K562 (cell line): ENCODE measurements around the gene SLC8A1. TPM values are rescaled to one million over a fixed set of nuclear protein-coding genes. Genes with fewer than 3 reads are reported as not detected.

Experiments
- ATAC-seq: fragments of 200-7000 bp; cut with Tn5 transposase; 3 replicates; pipeline ENCODE4 v1.9.1; 2020; ENCODE audit warnings: moderate library complexity
- BruUV-seq: library from RNA; stranded (reverse); fragments of 400-500 nt; replicated peaks from 2 replicates; lab custom pipeline; 2021; lab: Mats Ljungman, UMichigan
- CTCF ChIA-PET: fragments of 300-600 bp; formaldehyde crosslinking; extraction: SDS; loops from one replicate; lab custom pipeline; 2021; ENCODE audit warnings: low intra/inter-chr PET ratio; lab: Yijun Ruan, JAX
- POLR2A ChIA-PET: fragments of 300-600, 350-650 bp; sonication (Branson Sonifier 250); formaldehyde crosslinking; extraction: SDS; loops from one replicate; lab custom pipeline; 2021; ENCODE audit warnings: antibody characterized with exemption, inconsistent platforms; lab: Yijun Ruan, JAX
- DNase-seq, 4 experiments: peaks; one replicate each; pipeline versions ENCODE4 v3.0.0 to v3.0.0-alpha.2; 2011 to 2018; ENCODE audit warnings: low spot score in 3 of 4, mixed read lengths in 3 of 4; ENCODE audit errors: extremely low read depth in 1 of 4
- FAIRE-seq: peaks from 2 replicates; lab custom pipeline; 2011; peaks lifted over from hg19 to GRCh38; lab: Jason Lieb, UNC
- H2AFZ ChIP-seq: 2 replicates; pipeline ENCODE4 v1.6.0; 2011; ENCODE audit warnings: low read depth, low read length, control low read depth, inconsistent platforms
- H3K27ac ChIP-seq: fragments of 200-600 bp; 3 replicates; pipeline ENCODE4 v1.8.0; 2011; ENCODE audit warnings: low read depth, mild to moderate bottlenecking, control low read depth, inconsistent platforms, low read length, moderate library complexity, mixed read lengths; ENCODE audit errors: extremely low read depth
- H3K27me3 ChIP-seq, 2 experiments: fragments of 300-600 bp in 1 of 2; 2 replicates in 1 of 2; 3 replicates in 1 of 2; pipeline versions ENCODE4 v1.6.0 to v1.8.0; 2011; ENCODE audit warnings: inconsistent platforms in 2 of 2, low read length in 2 of 2, mild to moderate bottlenecking in 1 of 2, mixed read lengths in 1 of 2, moderate library complexity in 1 of 2; ENCODE audit not compliant: control insufficient read depth in 2 of 2, insufficient read depth in 2 of 2
- H3K36me3 ChIP-seq: fragments of 300-600 bp; 3 replicates; pipeline ENCODE4 v1.8.0; 2011; ENCODE audit warnings: mild to moderate bottlenecking, low read length, inconsistent platforms; ENCODE audit not compliant: control insufficient read depth, insufficient read depth
- H3K4me1 ChIP-seq, 2 experiments: fragments of 200-600 bp in 1 of 2; replicated peaks in 1 of 2; 2 replicates in 1 of 2; 3 replicates in 1 of 2; pipeline versions ENCODE4 v1.5.1 to v1.8.0; 2011; ENCODE audit warnings: inconsistent platforms in 2 of 2, low read length in 2 of 2, mild to moderate bottlenecking in 1 of 2, mixed read lengths in 1 of 2, moderate library complexity in 1 of 2; ENCODE audit not compliant: control insufficient read depth in 2 of 2, insufficient read depth in 2 of 2
- H3K4me2 ChIP-seq: 2 replicates; pipeline ENCODE4 v1.6.1; 2011; ENCODE audit warnings: low read length, control low read depth, inconsistent platforms, mixed read lengths; ENCODE audit not compliant: insufficient read depth
- H3K4me3 ChIP-seq: fragments of 200-600 bp; sonication (generic), shearing (Covaris generic); 2 replicates; pipeline ENCODE4 v1.5.1; 2016; ENCODE audit warnings: control low read depth, inconsistent platforms
- H3K79me2 ChIP-seq: fragments of 200-600 bp; 3 replicates; pipeline ENCODE4 v1.8.0; 2011; ENCODE audit warnings: low read length, inconsistent platforms; ENCODE audit not compliant: control insufficient read depth, insufficient read depth
- H3K9ac ChIP-seq, 2 experiments: 2 replicates each; pipeline versions ENCODE4 v1.6.0 to v1.6.1; 2011; ENCODE audit warnings: low read depth in 2 of 2, low read length in 2 of 2, control low read depth in 1 of 2, inconsistent platforms in 1 of 2, mild to moderate bottlenecking in 1 of 2, mixed read lengths in 1 of 2; ENCODE audit not compliant: insufficient read depth in 1 of 2
- H3K9me1 ChIP-seq: one replicate; pipeline ENCODE4 v1.6.0; 2011; ENCODE audit warnings: inconsistent platforms, mild to moderate bottlenecking, low read length, moderate library complexity; ENCODE audit not compliant: control insufficient read depth, insufficient read depth
- H3K9me3 ChIP-seq: replicated peaks from 2 replicates; pipeline ENCODE4 v1.5.1; 2011; ENCODE audit warnings: low read depth, low read length, inconsistent platforms; ENCODE audit not compliant: control insufficient read depth, insufficient read depth
- H4K20me1 ChIP-seq: replicated peaks from 2 replicates; pipeline ENCODE4 v1.6.1; 2011; ENCODE audit warnings: low read length, inconsistent platforms, mixed read lengths; ENCODE audit not compliant: control insufficient read depth, insufficient read depth
- ATF7 ChIP-seq: fragments of 450-650 bp; IDR thresholded peaks from 2 replicates; pipeline ENCODE4 v1.7.1; 2014; ENCODE audit warnings: mild to moderate bottlenecking, moderate library complexity
- BHLHE40 ChIP-seq: IDR thresholded peaks from 2 replicates; pipeline ENCODE4 v1.6.1; 2011; ENCODE audit warnings: low read length, improper control_type of control experiment
- BRCA1 ChIP-seq, 2 experiments: fragments of 450-650 bp in 1 of 2; sonication (generic) in 1 of 2; formaldehyde crosslinking in 1 of 2; IDR thresholded peaks; 2 replicates each; pipeline versions ENCODE4 v1.5.0 to v1.6.1; 2017 to 2020; ENCODE audit warnings: mild to moderate bottlenecking in 1 of 2, missing genetic modification reagents in 1 of 2
- ELF4 ChIP-seq: fragments of 450-650 bp; formaldehyde crosslinking; IDR thresholded peaks from 2 replicates; pipeline ENCODE4 v1.4.0; 2022; ENCODE audit warnings: missing genetic modification characterization
- HCFC1 ChIP-seq: IDR thresholded peaks from 2 replicates; pipeline ENCODE4 v1.6.1; 2012; ENCODE audit warnings: low read depth, low read length, improper control_type of control experiment
- HDAC3 ChIP-seq: fragments of 450-650 bp; IDR thresholded peaks from 2 replicates; pipeline ENCODE4 v1.6.1; 2018; ENCODE audit warnings: borderline replicate concordance, mild to moderate bottlenecking, moderate library complexity; ENCODE audit not compliant: partially characterized antibody
- ILK ChIP-seq: fragments of 450-650 bp; IDR thresholded peaks from 2 replicates; pipeline ENCODE4 v1.6.1; 2016; ENCODE audit warnings: missing genetic modification characterization, low read depth, mild to moderate bottlenecking, missing compliant biosample characterization, moderate library complexity, borderline replicate concordance
- NFXL1 ChIP-seq: fragments of 450-650 bp; formaldehyde crosslinking; IDR thresholded peaks from 2 replicates; pipeline ENCODE4 v1.4.0; 2021; ENCODE audit warnings: mild to moderate bottlenecking
- PTTG1 ChIP-seq: fragments of 450-650 bp; IDR thresholded peaks from 2 replicates; pipeline ENCODE4 v1.6.1; 2016; ENCODE audit warnings: low read depth, mild to moderate bottlenecking, missing genetic modification characterization, missing compliant biosample characterization
- SRF ChIP-seq, 2 experiments: fragments of 250-450, 450-650 bp in 1 of 2; sonication (Bioruptor Pico) in 1 of 2; sonication (generic) in 1 of 2; formaldehyde crosslinking; IDR thresholded peaks; 2 replicates each; pipeline versions ENCODE4 v1.5.0 to v1.5.1; 2020 to 2022; ENCODE audit warnings: mild to moderate bottlenecking in 1 of 2, missing genetic modification reagents in 1 of 2
- ZNF253 ChIP-seq: fragments of 250-450 bp; sonication (Bioruptor Pico); conservative IDR thresholded peaks from 2 replicates; pipeline ENCODE4 v1.6.1; 2021; ENCODE audit warnings: mild to moderate bottlenecking
- ZNF316 ChIP-seq: fragments of 450-650 bp; IDR thresholded peaks from 2 replicates; pipeline ENCODE4 v1.6.1; 2016
- in situ Hi-C: fragments of 300-500 bp; cut with MboI; formaldehyde crosslinking; loops from 4 replicates; pipeline ENCODE4 v1.15.0; 2018; ENCODE audit warnings: inconsistent platforms, mixed read lengths
- intact Hi-C: fragments of 100-400 bp; cut with micrococcal nuclease; formaldehyde crosslinking; loops from 2 replicates; pipeline ENCODE4 v1.14.2; 2022
- polyA plus RNA-seq, 8 experiments: library from polyadenylated mRNA; depleted of rRNA in 4 of 8; stranded (reverse) in 5 of 8; unstranded in 3 of 8; fragments of >200 nt; fragmentation: Nextera tagmentation in 2 of 8; fragmentation: Illumina TruSeq in 1 of 8; extraction: Ambion mirVana in 2 of 8; extraction: Trizol in 1 of 8; gene quantifications; 2 replicates each; pipeline versions ENCODE4 v1.2.1 to v1.2.3, GENCODE V29; 2011 to 2014; ENCODE audit warnings: inconsistent platforms in 1 of 8, missing spikeins in 1 of 8
- total RNA-seq, 7 experiments: library from RNA; depleted of rRNA in 6 of 7; stranded (reverse); fragments of >200 nt in 6 of 7; fragmentation: Illumina TruSeq in 2 of 7; extraction: Trizol in 2 of 7; gene quantifications; 2 replicates each; pipeline versions ENCODE4 v1.2.1 to v1.2.3, GENCODE V29; 2011 to 2021; ENCODE audit warnings: low replicate concordance in 1 of 7
- TF ChIP-seq, protein P1 (sequence below): fragments of 250-450 bp; sonication (Bioruptor Pico); IDR thresholded peaks from 2 replicates; pipeline ENCODE4 v1.4.0; 2020
- TF ChIP-seq, protein P2 (sequence below): sonication (generic); formaldehyde crosslinking; IDR thresholded peaks from 2 replicates; pipeline ENCODE4 v1.8.0; 2022; ENCODE audit warnings: mild to moderate bottlenecking, missing genetic modification reagents, borderline replicate concordance
- TF ChIP-seq, protein P3 (sequence below): fragments of 450-650 bp; formaldehyde crosslinking; IDR thresholded peaks from 2 replicates; pipeline ENCODE4 v1.4.0; 2020; ENCODE audit warnings: mild to moderate bottlenecking, moderate library complexity

The SLC8A1 gene
- total and polyA plus RNA-seq, 9 of the 15 experiments (the other 6 are each of a cell fraction or from before 2014, with no cell fraction given) = not detected

DNA sequence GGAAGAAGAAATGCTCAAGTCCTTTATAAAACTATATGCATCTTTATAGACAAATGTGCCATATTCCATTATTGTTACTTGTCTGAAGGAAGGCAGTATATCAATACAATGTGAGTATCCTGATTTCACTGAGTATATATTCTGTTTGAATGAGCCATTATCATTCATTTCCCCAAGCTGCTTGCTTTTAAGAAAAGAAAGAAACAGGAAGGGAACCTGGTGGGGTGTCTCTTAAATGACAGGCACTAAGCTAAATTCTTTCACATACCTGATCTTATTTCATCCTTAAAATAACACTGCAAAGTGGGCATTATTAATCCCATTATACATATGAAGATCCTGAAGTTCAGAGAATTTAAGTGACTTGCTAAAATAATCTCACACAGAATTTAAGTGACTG is 307.9 kb downstream of the SLC8A1 start:
- intact Hi-C loops (no loop called here), in situ Hi-C loops (no loop called here)
- Histone ChIP-seq H3K27ac (no peak overlapping the region), H3K9me3 (no peaks in the 10 kb centered on the region), H3K9me1 (no peaks in the 10 kb centered on the region), H2AFZ (no peak overlapping the region), H3K27me3 (no peaks in the 10 kb centered on the region), H3K79me2 (no peaks in the 10 kb centered on the region), H3K36me3 (no peaks in the 10 kb centered on the region), H3K9ac (no peak overlapping the region), H3K4me3 (no peak overlapping the region), H3K4me2 (no peak overlapping the region), H4K20me1 (no peaks in the 10 kb centered on the region), H3K4me1 (no peaks in the 10 kb centered on the region)
- no peak for DNase-seq
- no TSS peak for BruUV-seq
- POLR2A ChIA-PET = no interaction called here
- ATAC-seq = no peak
- CTCF ChIA-PET = no interaction called here
- FAIRE-seq = no peak
- TF ChIP-seq, protein P1, sequence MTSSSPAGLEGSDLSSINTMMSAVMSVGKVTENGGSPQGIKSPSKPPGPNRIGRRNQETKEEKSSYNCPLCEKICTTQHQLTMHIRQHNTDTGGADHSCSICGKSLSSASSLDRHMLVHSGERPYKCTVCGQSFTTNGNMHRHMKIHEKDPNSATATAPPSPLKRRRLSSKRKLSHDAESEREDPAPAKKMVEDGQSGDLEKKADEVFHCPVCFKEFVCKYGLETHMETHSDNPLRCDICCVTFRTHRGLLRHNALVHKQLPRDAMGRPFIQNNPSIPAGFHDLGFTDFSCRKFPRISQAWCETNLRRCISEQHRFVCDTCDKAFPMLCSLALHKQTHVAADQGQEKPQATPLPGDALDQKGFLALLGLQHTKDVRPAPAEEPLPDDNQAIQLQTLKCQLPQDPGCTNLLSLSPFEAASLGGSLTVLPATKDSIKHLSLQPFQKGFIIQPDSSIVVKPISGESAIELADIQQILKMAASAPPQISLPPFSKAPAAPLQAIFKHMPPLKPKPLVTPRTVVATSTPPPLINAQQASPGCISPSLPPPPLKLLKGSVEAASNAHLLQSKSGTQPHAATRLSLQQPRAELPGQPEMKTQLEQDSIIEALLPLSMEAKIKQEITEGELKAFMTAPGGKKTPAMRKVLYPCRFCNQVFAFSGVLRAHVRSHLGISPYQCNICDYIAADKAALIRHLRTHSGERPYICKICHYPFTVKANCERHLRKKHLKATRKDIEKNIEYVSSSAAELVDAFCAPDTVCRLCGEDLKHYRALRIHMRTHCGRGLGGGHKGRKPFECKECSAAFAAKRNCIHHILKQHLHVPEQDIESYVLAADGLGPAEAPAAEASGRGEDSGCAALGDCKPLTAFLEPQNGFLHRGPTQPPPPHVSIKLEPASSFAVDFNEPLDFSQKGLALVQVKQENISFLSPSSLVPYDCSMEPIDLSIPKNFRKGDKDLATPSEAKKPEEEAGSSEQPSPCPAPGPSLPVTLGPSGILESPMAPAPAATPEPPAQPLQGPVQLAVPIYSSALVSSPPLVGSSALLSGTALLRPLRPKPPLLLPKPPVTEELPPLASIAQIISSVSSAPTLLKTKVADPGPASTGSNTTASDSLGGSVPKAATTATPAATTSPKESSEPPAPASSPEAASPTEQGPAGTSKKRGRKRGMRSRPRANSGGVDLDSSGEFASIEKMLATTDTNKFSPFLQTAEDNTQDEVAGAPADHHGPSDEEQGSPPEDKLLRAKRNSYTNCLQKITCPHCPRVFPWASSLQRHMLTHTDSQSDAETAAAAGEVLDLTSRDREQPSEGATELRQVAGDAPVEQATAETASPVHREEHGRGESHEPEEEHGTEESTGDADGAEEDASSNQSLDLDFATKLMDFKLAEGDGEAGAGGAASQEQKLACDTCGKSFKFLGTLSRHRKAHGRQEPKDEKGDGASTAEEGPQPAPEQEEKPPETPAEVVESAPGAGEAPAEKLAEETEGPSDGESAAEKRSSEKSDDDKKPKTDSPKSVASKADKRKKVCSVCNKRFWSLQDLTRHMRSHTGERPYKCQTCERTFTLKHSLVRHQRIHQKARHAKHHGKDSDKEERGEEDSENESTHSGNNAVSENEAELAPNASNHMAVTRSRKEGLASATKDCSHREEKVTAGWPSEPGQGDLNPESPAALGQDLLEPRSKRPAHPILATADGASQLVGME = no peak
- TF ChIP-seq PTTG1 (tag) (no peak), HDAC3 (no peak), ZNF316 (no peak), ZNF253 (CRISPR knock-in tag) (no peak), HCFC1 (no peak), ILK (tag) (no peak), ATF7 (no peak), NFXL1 (CRISPR knock-in tag) (no peak), BHLHE40 (no peak), ELF4 (CRISPR knock-in tag) (no peak), BRCA1 (IDR thresholded peaks at IDR 0.05) (no peak), BRCA1 (CRISPR knock-in tag; IDR thresholded peaks at IDR 0.05) (no peak), SRF (CRISPR knock-in tag; IDR thresholded peaks at IDR 0.05) (no peak)
- TF ChIP-seq, protein P2, sequence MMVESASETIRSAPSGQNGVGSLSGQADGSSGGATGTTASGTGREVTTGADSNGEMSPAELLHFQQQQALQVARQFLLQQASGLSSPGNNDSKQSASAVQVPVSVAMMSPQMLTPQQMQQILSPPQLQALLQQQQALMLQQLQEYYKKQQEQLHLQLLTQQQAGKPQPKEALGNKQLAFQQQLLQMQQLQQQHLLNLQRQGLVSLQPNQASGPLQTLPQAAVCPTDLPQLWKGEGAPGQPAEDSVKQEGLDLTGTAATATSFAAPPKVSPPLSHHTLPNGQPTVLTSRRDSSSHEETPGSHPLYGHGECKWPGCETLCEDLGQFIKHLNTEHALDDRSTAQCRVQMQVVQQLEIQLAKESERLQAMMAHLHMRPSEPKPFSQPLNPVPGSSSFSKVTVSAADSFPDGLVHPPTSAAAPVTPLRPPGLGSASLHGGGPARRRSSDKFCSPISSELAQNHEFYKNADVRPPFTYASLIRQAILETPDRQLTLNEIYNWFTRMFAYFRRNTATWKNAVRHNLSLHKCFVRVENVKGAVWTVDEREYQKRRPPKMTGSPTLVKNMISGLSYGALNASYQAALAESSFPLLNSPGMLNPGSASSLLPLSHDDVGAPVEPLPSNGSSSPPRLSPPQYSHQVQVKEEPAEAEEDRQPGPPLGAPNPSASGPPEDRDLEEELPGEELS = no peak
- TF ChIP-seq, protein P3, sequence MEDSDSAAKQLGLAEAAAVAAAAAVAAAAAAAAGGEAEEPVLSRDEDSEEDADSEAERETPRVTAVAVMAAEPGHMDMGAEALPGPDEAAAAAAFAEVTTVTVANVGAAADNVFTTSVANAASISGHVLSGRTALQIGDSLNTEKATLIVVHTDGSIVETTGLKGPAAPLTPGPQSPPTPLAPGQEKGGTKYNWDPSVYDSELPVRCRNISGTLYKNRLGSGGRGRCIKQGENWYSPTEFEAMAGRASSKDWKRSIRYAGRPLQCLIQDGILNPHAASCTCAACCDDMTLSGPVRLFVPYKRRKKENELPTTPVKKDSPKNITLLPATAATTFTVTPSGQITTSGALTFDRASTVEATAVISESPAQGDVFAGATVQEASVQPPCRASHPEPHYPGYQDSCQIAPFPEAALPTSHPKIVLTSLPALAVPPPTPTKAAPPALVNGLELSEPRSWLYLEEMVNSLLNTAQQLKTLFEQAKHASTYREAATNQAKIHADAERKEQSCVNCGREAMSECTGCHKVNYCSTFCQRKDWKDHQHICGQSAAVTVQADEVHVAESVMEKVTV = no peak
